ENCODE data around the gene FAM72A.
"Not testable (repeated sequence)": the region's sequence is repeated elsewhere in the genome, so short reads cannot be mapped to it uniquely, and the experiment has no call there.

GRCh38 chr1:206203364-206204158 is 922 bp upstream of the FAM72A start, which contains the start of gene SRGAP2:
- not testable (repeated sequence) for TF ChIP-seq CTCF (IDR thresholded peaks at IDR 0.05; ENCODE audit: low read length); EZH2 (optimal IDR thresholded peaks at IDR 0.05; ENCODE audit: low read depth, low read length)

All from MM.1S (cell line).